ENCODE data around the gene ZBTB4.

Gene ZBTB4

GRCh38 chr17:7479213-7480088 is at the start of gene ZBTB4:
Gene ZBTB4, minus strand, starts transcription at chr17:7479631. Its CDS starts 12,830 bp downstream, at chr17:7466801.
- peak; percentile 80 for DNase-seq

- DNase-seq: no peak
Measured at GRCh38 chr17:7528842-7529241, 49.4 kb upstream of the ZBTB4 start.

GRCh38 chr17:7523033-7523432 is 43.6 kb upstream of the ZBTB4 start:
- DNase-seq: peak; percentile 65

GRCh38 chr17:7515911-7516610 is 36.6 kb upstream of the ZBTB4 start:
- DNase-seq: no peak

GRCh38 chr17:7513850-7514419 is 34.5 kb upstream of the ZBTB4 start:
- DNase-seq: peak; percentile 15

- no peak for DNase-seq
Measured at GRCh38 chr17:7512824-7513540, 33.6 kb upstream of the ZBTB4 start.

GRCh38 chr17:7512105-7512504 is 32.7 kb upstream of the ZBTB4 start:
- DNase-seq: no peak

GRCh38 chr17:7511108-7511507 is 31.7 kb upstream of the ZBTB4 start:
- no peak for DNase-seq

GRCh38 chr17:7509937-7510336 is 30.5 kb upstream of the ZBTB4 start:
- no peak for DNase-seq

- DNase-seq: no peak
Measured at GRCh38 chr17:7508846-7509245, 29.4 kb upstream of the ZBTB4 start.

GRCh38 chr17:7508145-7508544 is 28.7 kb upstream of the ZBTB4 start:
- DNase-seq: no peak

- DNase-seq: no peak
Measured at GRCh38 chr17:7503521-7503920, 24.1 kb upstream of the ZBTB4 start.

- DNase-seq: no peak
Measured at GRCh38 chr17:7502987-7503386, 23.6 kb upstream of the ZBTB4 start.

- no peak for DNase-seq
Measured at GRCh38 chr17:7502171-7502847, 22.9 kb upstream of the ZBTB4 start.

GRCh38 chr17:7501729-7502128 is 22.3 kb upstream of the ZBTB4 start:
- no peak for DNase-seq

- no peak for DNase-seq
Measured at GRCh38 chr17:7499161-7499560, 19.7 kb upstream of the ZBTB4 start.

GRCh38 chr17:7497636-7498035 is 18.2 kb upstream of the ZBTB4 start:
- DNase-seq: no peak

GRCh38 chr17:7497228-7497627 is 17.8 kb upstream of the ZBTB4 start:
- DNase-seq: no peak

- no peak for DNase-seq
Measured at GRCh38 chr17:7496470-7497183, 17.2 kb upstream of the ZBTB4 start.

- DNase-seq: no peak
Measured at GRCh38 chr17:7495906-7496434, 16.5 kb upstream of the ZBTB4 start.

- DNase-seq: no peak
Measured at GRCh38 chr17:7493941-7494340, 14.5 kb upstream of the ZBTB4 start.

- no peak for DNase-seq
Measured at GRCh38 chr17:7491583-7491982, 12.2 kb upstream of the ZBTB4 start.
